Activated T-helper 2 cell treated with anti-CD3 and anti-CD28 coated beads, Interferon-gamma antibody, Interleukin-2, Interleukin-4, amounts not matched to agents 10 μg/mL and 5 μg/mL and 100 μg/mL, durations not matched to agents 14 hours and 24 hours and 36 hours (primary cell): Measurements from ENCODE around the gene EIF4G1. TPM values are rescaled to one million over a fixed set of nuclear protein-coding genes. Genes with fewer than 3 reads are reported as not detected.

Experiments used
- DNase-seq: peaks from one replicate; pipeline ENCODE4 v3.0.0; 2021; ENCODE audit warnings: low spot score
- H3K27ac Mint-ChIP-seq: one replicate; pipeline ENCODE4 v1.8.0; 2021; ENCODE audit warnings: mixed read lengths
- H3K27me3 Mint-ChIP-seq: one replicate; pipeline ENCODE4 v1.8.0; 2021; ENCODE audit warnings: low read depth, mixed read lengths
- H3K36me3 Mint-ChIP-seq: one replicate; pipeline ENCODE4 v1.8.0; 2021; ENCODE audit warnings: low read depth, mixed read lengths
- H3K4me1 Mint-ChIP-seq: one replicate; pipeline ENCODE4 v1.8.0; 2021; ENCODE audit warnings: low read depth, mixed read lengths
- H3K4me3 Mint-ChIP-seq: one replicate; pipeline ENCODE4 v1.8.0; 2021; ENCODE audit warnings: low read depth, mild to moderate bottlenecking, moderate library complexity, mixed read lengths
- H3K9me3 Mint-ChIP-seq: one replicate; pipeline ENCODE4 v1.8.0; 2021; ENCODE audit warnings: mixed read lengths
- intact Hi-C: fragments of 100-400 bp; cut with micrococcal nuclease; formaldehyde crosslinking; loops from one replicate; pipeline ENCODE4 v1.15.1; 2023
- total RNA-seq: library from RNA; stranded (reverse); gene quantifications from 2 replicates; pipeline ENCODE4 v1.2.3, GENCODE V29; 2022

The EIF4G1 gene
- total RNA-seq, 1 donor from 2014 or later = 628 TPM

DNA sequence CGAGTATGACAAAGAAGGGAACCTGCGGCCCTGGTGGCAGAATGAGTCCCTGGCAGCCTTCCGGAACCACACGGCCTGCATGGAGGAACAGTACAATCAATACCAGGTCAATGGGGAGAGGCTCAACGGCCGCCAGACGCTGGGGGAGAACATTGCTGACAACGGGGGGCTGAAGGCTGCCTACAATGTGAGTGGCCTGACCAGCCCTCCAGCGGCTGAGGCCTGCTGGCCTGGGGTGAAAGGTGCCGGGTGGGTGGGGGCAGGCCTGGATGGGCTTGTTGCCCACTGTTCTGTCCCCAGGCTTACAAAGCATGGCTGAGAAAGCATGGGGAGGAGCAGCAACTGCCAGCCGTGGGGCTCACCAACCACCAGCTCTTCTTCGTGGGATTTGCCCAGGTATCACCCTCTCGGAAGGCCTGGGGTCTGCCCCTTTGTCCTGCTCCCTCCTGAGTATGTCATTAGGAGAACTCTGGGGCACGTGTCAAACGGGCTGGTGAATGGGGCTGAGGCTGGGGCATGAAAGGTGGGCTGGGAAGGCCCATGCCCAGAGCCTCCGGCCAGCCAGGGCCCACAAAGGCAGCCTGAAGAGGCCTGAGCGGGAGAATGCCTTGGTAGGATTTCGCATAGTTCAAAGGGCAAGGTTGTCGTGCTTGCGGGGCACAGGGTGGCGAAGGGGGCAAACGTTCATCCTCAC lies 23.2 kb upstream of the EIF4G1 start:
- no peak for DNase-seq
- no peak overlapping the region for H3K27ac Mint-ChIP-seq
- H3K27me3 Mint-ChIP-seq = peaks cover 6% of the 10 kb centered on the region
- H3K4me3 Mint-ChIP-seq = no peak overlapping the region
- intact Hi-C loops = no loop called here
- H3K9me3 Mint-ChIP-seq = no peaks in the 10 kb centered on the region
- H3K36me3 Mint-ChIP-seq = no peaks in the 10 kb centered on the region
- H3K4me1 Mint-ChIP-seq = no peaks in the 10 kb centered on the region

DNA sequence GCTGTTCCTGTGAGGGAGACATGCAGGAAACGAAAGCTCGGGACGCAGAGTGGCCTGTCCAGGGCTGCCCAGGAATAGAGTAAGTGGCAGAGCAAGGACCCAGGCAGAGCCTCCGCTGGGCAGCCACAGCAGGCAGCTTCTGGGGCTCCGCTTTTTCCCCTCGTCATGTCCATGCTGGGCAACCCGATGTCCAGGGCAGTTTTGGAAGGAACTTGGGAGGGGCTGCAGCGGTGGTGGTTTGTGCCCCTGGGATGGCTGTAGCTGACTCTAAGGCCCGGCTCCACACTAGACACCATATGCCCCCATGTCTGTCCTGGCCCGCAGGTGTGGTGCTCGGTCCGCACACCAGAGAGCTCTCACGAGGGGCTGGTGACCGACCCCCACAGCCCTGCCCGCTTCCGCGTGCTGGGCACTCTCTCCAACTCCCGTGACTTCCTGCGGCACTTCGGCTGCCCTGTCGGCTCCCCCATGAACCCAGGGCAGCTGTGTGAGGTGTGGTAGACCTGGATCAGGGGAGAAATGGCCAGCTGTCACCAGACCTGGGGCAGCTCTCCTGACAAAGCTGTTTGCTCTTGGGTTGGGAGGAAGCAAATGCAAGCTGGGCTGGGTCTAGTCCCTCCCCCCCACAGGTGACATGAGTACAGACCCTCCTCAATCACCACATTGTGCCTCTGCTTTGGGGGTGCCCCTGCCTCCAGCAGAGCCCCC lies 22.5 kb upstream of the EIF4G1 start:
- DNase-seq = no peak
- no peaks in the 10 kb centered on the region for H3K36me3 Mint-ChIP-seq
- H3K4me1 Mint-ChIP-seq = no peaks in the 10 kb centered on the region
- peaks cover 5% of the 10 kb centered on the region for H3K27me3 Mint-ChIP-seq
- H3K27ac Mint-ChIP-seq = no peak overlapping the region
- H3K9me3 Mint-ChIP-seq = no peaks in the 10 kb centered on the region
- intact Hi-C loops = no loop called here
- H3K4me3 Mint-ChIP-seq = no peak overlapping the region

DNA sequence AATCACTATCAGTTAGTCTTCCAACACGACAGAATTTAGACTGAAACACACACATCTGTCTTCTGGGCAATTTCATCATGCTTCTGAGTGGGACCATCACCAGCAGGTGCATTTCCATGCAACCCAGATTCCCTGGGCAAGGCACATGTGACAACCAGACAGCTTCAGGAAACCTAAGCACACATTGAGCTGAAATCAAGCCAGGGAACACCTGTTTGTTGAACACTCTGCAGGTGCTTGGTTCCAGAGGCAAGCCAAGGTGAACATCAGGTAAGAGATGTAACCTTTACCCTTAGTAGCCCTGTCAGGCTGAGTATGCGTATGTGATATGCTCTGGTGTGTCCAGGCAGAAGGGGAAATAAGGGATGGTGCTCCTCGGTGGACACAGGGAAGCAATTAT lies 18.6 kb upstream of the EIF4G1 start:
- intact Hi-C loops = no loop called here
- Mint-ChIP-seq H3K4me3 (no peak overlapping the region), H3K9me3 (no peaks in the 10 kb centered on the region)

DNA sequence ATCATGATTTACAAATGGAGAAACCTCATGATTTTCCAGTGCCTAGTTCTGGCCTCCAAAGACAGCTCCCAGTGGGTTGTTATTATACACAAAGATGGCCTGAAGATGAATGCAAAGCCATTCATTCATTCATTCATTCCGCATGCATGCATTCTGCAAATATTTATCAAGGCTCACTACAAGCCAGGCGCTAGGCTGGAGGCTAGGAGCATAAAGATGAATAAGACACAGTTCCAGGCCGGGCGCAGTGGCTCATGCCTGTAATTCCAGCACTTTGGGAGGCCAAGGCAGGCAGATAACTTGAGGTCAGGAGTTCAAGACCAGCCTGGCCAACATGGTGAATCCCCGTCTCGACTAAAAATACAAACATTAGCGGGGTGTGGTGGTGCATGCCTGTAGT lies 17.8 kb upstream of the EIF4G1 start:
- no peak overlapping the region for H3K4me3 Mint-ChIP-seq
- H3K4me1 Mint-ChIP-seq = peaks cover 16% of the 10 kb centered on the region
- H3K27ac Mint-ChIP-seq = no peak overlapping the region
- H3K36me3 Mint-ChIP-seq = peaks cover 18% of the 10 kb centered on the region
- peaks cover 2% of the 10 kb centered on the region for H3K27me3 Mint-ChIP-seq
- H3K9me3 Mint-ChIP-seq = no peaks in the 10 kb centered on the region
- intact Hi-C loops = no loop called here
- no peak for DNase-seq

More for the DNA sequence above, 18.6 kb upstream of the EIF4G1 start:
- Mint-ChIP-seq H3K36me3 (peaks cover 13% of the 10 kb centered on the region), H3K27me3 (peaks cover 2% of the 10 kb centered on the region), H3K27ac (no peak overlapping the region), H3K4me1 (peaks cover 13% of the 10 kb centered on the region)
- no peak for DNase-seq

DNA sequence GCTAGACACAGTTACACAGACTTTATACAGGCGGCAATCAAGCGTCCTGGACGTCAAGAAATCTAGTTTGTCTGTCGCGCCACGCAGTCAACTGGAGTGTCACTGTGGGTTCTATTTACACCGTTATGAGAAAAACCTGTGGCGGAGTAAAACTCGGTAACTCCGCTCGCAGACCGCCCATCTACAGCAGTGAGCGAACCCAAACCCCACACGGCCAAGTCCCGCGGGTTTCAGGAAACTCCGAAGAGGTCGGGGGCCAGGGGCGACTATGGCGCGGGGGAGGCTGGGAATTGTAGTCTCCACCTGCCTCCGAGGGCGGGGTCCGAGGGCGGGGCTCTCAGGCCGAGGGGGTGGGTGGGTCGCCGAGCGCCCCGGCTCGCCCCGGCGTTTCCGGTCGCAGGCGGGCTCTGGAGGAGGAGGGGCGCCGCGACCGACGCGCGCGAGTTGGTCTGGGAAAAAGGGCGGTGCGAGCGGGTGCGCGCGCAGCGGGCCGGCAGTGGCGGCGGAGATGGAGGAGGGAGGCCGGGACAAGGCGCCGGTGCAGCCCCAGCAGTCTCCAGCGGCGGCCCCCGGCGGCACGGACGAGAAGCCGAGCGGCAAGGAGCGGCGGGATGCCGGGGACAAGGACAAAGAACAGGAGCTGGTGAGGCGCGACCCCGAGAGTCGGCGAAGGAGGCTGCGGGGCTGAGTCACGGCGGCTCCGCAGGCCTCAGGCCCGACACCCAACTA lies 15.5 kb upstream of the EIF4G1 start, which contains the start of gene PSMD2:
Gene PSMD2 (plus strand): TSS at position 483 of the 729 bp plus-strand sequence. CDS start 26 bp downstream, at position 509.
- Mint-ChIP-seq H3K4me3 (peak within 1 kb of the TSS; percentile 92), H3K36me3 (peaks cover 40% of the 10 kb centered on the region), H3K9me3 (no peaks in the 10 kb centered on the region), H3K27me3 (peaks cover 2% of the 10 kb centered on the region), H3K27ac (peak within 1 kb of the TSS; percentile 58), H3K4me1 (peaks cover 17% of the 10 kb centered on the region)
- intact Hi-C loops = loop anchor here (1.0 to 2.0 kb wide), 6 partner anchors 15 to 144 kb away; partner anchors contain the start of genes ABCF3, AP2M1, DVL3 and EEF1AKMT4
- peak; percentile 94 for DNase-seq

DNA sequence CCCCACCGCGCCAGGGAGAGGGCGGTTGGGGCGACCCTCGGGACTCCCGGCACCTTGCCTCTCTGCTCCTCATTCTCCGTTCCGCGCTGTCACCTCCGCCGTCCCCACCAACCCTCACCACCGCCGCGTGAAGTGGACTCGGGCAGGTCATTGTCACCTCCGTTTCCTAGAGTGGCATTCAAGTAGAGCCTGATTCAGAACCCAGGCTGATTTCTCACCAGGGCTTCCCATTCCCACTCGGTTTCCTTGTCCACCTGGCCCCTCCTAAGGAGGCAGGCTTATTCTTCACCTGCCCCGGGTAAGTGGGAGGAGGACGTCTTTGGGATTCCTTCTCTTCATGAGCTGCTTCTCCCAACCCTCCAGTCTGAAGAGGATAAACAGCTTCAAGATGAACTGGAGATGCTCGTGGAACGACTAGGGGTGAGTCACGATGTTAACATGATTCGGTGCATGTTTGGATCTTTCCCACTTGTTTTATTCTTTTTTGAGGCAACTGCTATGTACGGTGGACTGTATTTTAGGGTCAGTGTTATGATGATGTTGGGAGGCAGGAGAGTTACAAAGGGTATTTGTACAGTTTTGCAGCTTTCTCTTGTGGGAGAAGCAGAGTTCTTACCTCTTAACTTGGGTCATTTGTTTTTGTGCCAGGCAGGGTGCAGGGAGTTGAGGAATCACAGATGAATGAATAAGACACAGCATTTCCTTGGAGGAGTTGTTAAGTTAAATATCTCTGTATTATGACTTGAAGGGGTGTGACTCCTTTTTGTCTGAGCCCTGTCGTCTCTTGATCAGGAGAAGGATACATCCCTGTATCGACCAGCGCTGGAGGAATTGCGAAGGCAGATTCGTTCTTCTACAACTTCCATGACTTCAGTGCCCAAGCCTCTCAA lies 14.7 kb upstream of the EIF4G1 start:
- DNase-seq = no peak
- intact Hi-C loops = loop anchor here (1.0 to 2.0 kb wide), 6 partner anchors 15 to 144 kb away; partner anchors contain the start of genes ABCF3, AP2M1, DVL3 and EEF1AKMT4
- Mint-ChIP-seq H3K4me3 (peak overlapping the region; percentile 92), H3K27ac (peak overlapping the region; percentile 48), H3K9me3 (no peaks in the 10 kb centered on the region), H3K4me1 (peaks cover 17% of the 10 kb centered on the region), H3K27me3 (peaks cover 2% of the 10 kb centered on the region), H3K36me3 (peaks cover 47% of the 10 kb centered on the region)

DNA sequence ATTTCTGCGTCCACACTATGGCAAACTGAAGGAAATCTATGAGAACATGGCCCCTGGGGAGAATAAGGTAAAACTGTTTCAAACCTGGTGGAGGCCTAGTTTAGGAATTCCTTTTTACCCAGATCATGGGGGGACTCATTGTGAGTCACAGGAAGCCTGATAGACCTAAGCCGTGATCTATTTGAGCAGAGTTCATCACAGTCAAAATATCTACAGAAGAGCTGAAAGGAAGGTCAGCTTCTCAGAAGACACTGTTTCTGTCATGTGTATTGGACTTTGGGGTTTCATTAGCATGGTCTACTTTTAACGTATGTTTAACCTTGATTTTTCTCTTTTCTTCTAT lies 14.1 kb upstream of the EIF4G1 start:
- peaks cover 52% of the 10 kb centered on the region for H3K36me3 Mint-ChIP-seq
- intact Hi-C loops = no loop called here
- no peaks in the 10 kb centered on the region for H3K9me3 Mint-ChIP-seq
- no peak overlapping the region for H3K27ac Mint-ChIP-seq
- DNase-seq = no peak
- peak overlapping the region; percentile 92 for H3K4me3 Mint-ChIP-seq
- H3K27me3 Mint-ChIP-seq = peaks cover 2% of the 10 kb centered on the region
- H3K4me1 Mint-ChIP-seq = peaks cover 17% of the 10 kb centered on the region

DNA sequence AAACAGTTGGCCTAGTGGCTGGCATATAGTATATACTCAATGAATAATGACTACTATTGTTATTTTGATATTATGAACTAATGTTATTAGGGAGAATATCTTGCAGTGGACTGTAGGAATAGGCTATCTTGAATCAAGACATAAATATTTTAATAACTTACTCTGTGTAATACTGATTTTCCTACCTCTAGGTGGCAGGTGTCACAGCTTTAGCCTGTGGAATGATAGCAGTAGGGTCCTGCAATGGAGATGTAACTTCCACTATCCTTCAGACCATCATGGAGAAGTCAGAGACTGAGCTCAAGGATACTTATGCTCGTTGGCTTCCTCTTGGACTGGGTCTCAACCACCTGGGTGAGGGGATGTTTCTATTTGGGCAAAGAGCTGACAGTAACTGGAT lies 8.8 kb upstream of the EIF4G1 start:
- H3K36me3 Mint-ChIP-seq = peaks cover 82% of the 10 kb centered on the region
- peaks cover 6% of the 10 kb centered on the region for H3K4me1 Mint-ChIP-seq
- H3K4me3 Mint-ChIP-seq = no peak overlapping the region
- H3K27me3 Mint-ChIP-seq = no peaks in the 10 kb centered on the region
- H3K27ac Mint-ChIP-seq = no peak overlapping the region
- intact Hi-C loops = no loop called here
- H3K9me3 Mint-ChIP-seq = no peaks in the 10 kb centered on the region
- no peak for DNase-seq

DNA sequence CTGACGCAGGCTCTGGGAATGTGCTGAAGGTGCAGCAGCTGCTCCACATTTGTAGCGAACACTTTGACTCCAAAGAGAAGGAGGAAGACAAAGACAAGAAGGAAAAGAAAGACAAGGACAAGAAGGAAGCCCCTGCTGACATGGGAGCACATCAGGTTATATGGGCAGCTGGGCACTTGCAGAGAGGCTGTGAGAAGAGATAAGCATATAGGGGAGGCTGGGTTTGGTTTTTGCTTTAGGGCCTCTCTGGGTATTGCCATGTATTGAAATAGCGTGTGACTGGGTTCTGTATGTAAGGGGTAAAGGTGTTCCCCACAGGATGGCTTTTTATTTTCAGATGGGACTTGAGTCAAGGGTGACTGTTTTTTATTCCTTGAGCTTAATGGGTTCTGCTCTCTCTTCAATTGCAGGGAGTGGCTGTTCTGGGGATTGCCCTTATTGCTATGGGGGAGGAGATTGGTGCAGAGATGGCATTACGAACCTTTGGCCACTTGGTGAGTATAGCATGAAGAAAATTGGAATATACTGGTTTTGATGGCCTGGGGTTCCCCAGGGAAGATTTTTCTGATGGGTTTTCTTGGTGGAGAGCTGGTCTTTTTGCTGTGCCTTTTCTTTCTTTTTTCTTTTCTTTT lies 7.9 kb upstream of the EIF4G1 start:
- peaks cover 2% of the 10 kb centered on the region for H3K4me1 Mint-ChIP-seq
- no peak overlapping the region for H3K27ac Mint-ChIP-seq
- H3K27me3 Mint-ChIP-seq = no peaks in the 10 kb centered on the region
- H3K9me3 Mint-ChIP-seq = no peaks in the 10 kb centered on the region
- no peak overlapping the region for H3K4me3 Mint-ChIP-seq
- DNase-seq = no peak
- intact Hi-C loops = no loop called here
- peaks cover 76% of the 10 kb centered on the region for H3K36me3 Mint-ChIP-seq

DNA sequence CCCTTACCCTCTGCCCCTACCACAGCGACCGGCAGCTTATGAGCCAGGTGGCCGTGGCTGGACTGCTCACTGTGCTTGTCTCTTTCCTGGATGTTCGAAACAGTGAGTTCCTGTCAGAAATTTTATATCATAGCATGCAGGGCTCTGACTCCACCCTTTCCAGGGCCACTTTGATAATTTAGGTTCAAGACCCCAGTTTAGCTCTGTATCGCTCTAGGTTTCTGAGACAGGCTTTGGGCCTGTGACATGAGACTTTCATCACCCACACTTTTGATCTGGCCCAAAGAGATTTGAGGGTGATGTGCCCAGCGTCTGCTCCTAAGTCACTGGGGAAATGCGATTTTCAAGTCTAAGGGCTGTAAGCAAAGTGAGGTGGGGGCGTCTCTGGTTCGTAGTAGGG lies 6.5 kb upstream of the EIF4G1 start:
- H3K36me3 Mint-ChIP-seq = peaks cover 62% of the 10 kb centered on the region
- intact Hi-C loops = no loop called here
- no peaks in the 10 kb centered on the region for H3K9me3 Mint-ChIP-seq
- H3K27ac Mint-ChIP-seq = no peak overlapping the region
- H3K4me3 Mint-ChIP-seq = no peak overlapping the region
- no peaks in the 10 kb centered on the region for H3K27me3 Mint-ChIP-seq
- H3K4me1 Mint-ChIP-seq = no peaks in the 10 kb centered on the region
- DNase-seq = no peak

DNA sequence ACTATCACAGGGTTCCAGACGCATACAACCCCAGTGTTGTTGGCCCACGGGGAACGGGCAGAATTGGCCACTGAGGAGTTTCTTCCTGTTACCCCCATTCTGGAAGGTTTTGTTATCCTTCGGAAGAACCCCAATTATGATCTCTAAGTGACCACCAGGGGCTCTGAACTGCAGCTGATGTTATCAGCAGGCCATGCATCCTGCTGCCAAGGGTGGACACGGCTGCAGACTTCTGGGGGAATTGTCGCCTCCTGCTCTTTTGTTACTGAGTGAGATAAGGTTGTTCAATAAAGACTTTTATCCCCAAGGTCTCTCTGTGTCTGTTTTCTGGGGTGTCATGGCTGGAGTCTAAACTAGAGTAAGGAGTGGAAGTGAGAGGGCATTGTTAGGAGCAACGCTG lies 5.7 kb upstream of the EIF4G1 start:
- intact Hi-C loops = no loop called here
- H3K4me3 Mint-ChIP-seq = no peak overlapping the region
- H3K27me3 Mint-ChIP-seq = no peaks in the 10 kb centered on the region
- H3K27ac Mint-ChIP-seq = no peak overlapping the region
- no peak for DNase-seq
- peaks cover 54% of the 10 kb centered on the region for H3K36me3 Mint-ChIP-seq
- H3K4me1 Mint-ChIP-seq = no peaks in the 10 kb centered on the region
- no peaks in the 10 kb centered on the region for H3K9me3 Mint-ChIP-seq

DNA sequence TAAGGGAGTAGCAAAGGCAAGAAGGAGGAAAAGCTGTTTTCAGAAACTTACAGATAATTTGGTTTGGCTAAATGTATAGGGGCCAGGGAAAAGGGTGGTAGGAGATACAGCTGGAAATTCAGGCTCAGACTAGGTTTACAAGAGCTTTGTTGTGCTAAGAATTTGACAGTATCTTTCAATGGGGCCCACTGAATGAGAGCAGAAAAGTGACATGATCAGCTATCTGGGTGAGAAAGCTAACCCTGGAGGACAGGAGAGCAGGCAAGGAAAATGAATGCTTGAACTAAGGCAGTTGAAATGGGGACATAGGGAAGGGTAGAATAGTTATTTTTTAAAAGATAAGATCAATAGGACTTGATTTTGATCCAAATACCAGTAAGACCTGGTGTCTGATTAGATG lies 2.8 kb upstream of the EIF4G1 start:
- Mint-ChIP-seq H3K9me3 (no peaks in the 10 kb centered on the region), H3K27me3 (no peaks in the 10 kb centered on the region), H3K36me3 (peaks cover 43% of the 10 kb centered on the region), H3K27ac (peak overlapping the region; percentile 17), H3K4me3 (no peak overlapping the region), H3K4me1 (peaks cover 6% of the 10 kb centered on the region)
- DNase-seq = no peak
- intact Hi-C loops = no loop called here
